Measurements from ENCODE around the gene KIF5B. TPM values are rescaled to one million over a fixed set of nuclear protein-coding genes. Genes with fewer than 3 reads are reported as not detected.

Gene KIF5B
- total RNA-seq, 1 experiment from 2014 or later: 63.2 TPM

- POLR2A ChIA-PET: no interaction called here
These were observed 7.9 kb downstream of the KIF5B start for GRCh38 chr10:32048282-32048681.

GRCh38 chr10:32047881-32048280, 8.3 kb downstream of the KIF5B start:
- Mint-ChIP-seq H3K36me3 (peaks cover 45% of the 10 kb centered on the region), H3K27ac (no peak overlapping the region)
- no peak for ATAC-seq
- TF ChIP-seq ATF2 (CRISPR knock-in tag; IDR thresholded peaks at IDR 0.05; ENCODE audit: borderline replicate concordance, low read depth) (no peak), MAX (CRISPR knock-in tag; IDR thresholded peaks at IDR 0.05) (no peak), ELF4 (CRISPR knock-in tag; IDR thresholded peaks at IDR 0.05; ENCODE audit: low read depth) (no peak), ZNF425 (CRISPR knock-in tag; conservative IDR thresholded peaks at IDR 0.05) (no peak), TEAD1 (CRISPR knock-in tag; IDR thresholded peaks at IDR 0.05) (no peak), AR (CRISPR knock-in tag; IDR thresholded peaks at IDR 0.05) (no peak), E2F5 (CRISPR knock-in tag; IDR thresholded peaks at IDR 0.05) (no peak)

More at GRCh38 chr10:32048282-32048681, 7.9 kb downstream of the KIF5B start:
- Mint-ChIP-seq H3K4me3 (no peak overlapping the region), H3K36me3 (peaks cover 42% of the 10 kb centered on the region), H3K27me3 (ENCODE audit: low read depth) (no peaks in the 10 kb centered on the region), H3K27ac (no peak overlapping the region), H3K4me1 (peaks cover 44% of the 10 kb centered on the region), H3K9me3 (no peaks in the 10 kb centered on the region)
- ATAC-seq (no peak), DNase-seq (ENCODE audit: low spot score) (no peak)
- no peak for TF ChIP-seq ZSCAN18 (CRISPR knock-in tag; IDR thresholded peaks at IDR 0.05)
- no peak for TF ChIP-seq SMAD4 (CRISPR knock-in tag; IDR thresholded peaks at IDR 0.05)
- TF ChIP-seq MLX (CRISPR knock-in tag; IDR thresholded peaks at IDR 0.05): no peak
- no peak for TF ChIP-seq ZNF121 (CRISPR knock-in tag; IDR thresholded peaks at IDR 0.05)
- TF ChIP-seq HMGXB4 (CRISPR knock-in tag; IDR thresholded peaks at IDR 0.05): no peak
- no peak for TF ChIP-seq ERG (CRISPR knock-in tag; IDR thresholded peaks at IDR 0.05)
- no peak for TF ChIP-seq ZNF232 (CRISPR knock-in tag; IDR thresholded peaks at IDR 0.05)
- no peak for TF ChIP-seq NFATC4 (CRISPR knock-in tag; IDR thresholded peaks at IDR 0.05)
- no peak for TF ChIP-seq ATF3 (CRISPR knock-in tag; conservative IDR thresholded peaks at IDR 0.05)
- TF ChIP-seq HMGA2 (CRISPR knock-in tag; IDR thresholded peaks at IDR 0.05): no peak
- no peak for TF ChIP-seq TEAD4 (CRISPR knock-in tag; IDR thresholded peaks at IDR 0.05)
- no peak for TF ChIP-seq ZNF396 (CRISPR knock-in tag; IDR thresholded peaks at IDR 0.05; ENCODE audit: borderline replicate concordance)
- TF ChIP-seq CBFB (CRISPR knock-in tag; IDR thresholded peaks at IDR 0.05; ENCODE audit: low read depth): no peak
- CTCF ChIA-PET: no interaction called here

More at GRCh38 chr10:32047881-32048280, 8.3 kb downstream of the KIF5B start:
- Mint-ChIP-seq H3K27me3 (ENCODE audit: low read depth) (no peaks in the 10 kb centered on the region), H3K4me1 (peaks cover 40% of the 10 kb centered on the region), H3K9me3 (no peaks in the 10 kb centered on the region), H3K4me3 (no peak overlapping the region)
- DNase-seq (ENCODE audit: low spot score): no peak
- POLR2A ChIA-PET: no interaction called here
- CTCF ChIA-PET: no interaction called here
